Fibroblast of skin of back (primary cell): ENCODE measurements around the gene RABEP2.
"Not testable (repeated sequence)": the region's sequence is repeated elsewhere in the genome, so short reads cannot be mapped to it uniquely, and the experiment has no call there.

Experiments
- DNase-seq: peaks from one replicate; pipeline ENCODE4 v3.0.0-alpha.2; 2013

Gene RABEP2

DNA sequence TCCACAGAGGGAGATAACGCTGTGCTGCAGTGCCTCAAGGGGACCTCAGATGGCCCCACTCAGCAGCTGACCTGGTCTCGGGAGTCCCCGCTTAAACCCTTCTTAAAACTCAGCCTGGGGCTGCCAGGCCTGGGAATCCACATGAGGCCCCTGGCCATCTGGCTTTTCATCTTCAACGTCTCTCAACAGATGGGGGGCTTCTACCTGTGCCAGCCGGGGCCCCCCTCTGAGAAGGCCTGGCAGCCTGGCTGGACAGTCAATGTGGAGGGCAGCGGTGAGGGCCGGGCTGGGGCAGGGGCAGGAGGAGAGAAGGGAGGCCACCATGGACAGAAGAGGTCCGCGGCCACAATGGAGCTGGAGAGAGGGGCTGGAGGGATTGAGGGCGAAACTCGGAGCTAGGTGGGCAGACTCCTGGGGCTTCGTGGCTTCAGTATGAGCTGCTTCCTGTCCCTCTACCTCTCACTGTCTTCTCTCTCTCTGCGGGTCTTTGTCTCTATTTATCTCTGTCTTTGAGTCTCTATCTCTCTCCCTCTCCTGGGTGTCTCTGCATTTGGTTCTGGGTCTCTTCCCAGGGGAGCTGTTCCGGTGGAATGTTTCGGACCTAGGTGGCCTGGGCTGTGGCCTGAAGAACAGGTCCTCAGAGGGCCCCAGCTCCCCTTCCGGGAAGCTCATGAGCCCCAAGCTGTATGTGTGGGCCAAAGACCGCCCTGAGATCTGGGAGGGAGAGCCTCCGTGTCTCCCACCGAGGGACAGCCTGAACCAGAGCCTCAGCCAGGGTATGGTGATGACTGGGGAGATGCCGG, 7.5 kb upstream of the RABEP2 start:
- DNase-seq, result no peak

GRCh38 chr16:28931801-28932225, 6.8 kb upstream of the RABEP2 start, which contains the start of gene CD19:
CD19 (plus strand) TSS chr16:28931971; CDS start chr16:28932001, 30 bp downstream.
- DNase-seq, result no peak

DNA sequence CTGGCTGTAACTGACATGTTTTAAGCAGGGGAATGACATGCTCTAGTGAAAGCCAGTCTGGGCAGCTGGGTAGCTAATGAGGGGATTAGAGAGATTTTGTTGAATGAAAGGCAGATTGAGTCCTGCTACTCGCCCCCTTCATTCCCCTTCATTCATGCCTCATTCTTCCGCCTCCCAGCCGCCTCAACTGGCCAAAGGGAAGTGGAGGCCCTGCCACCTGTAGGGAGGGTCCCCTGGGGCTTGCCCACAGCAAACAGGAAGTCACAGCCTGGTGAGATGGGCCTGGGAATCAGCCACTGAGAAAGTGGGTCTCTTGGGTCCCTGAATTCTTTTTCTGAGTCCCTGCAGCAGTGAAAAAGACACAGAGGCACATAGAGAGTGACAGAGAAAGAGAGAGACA, 5.6 kb upstream of the RABEP2 start:
- no peak for DNase-seq

DNA sequence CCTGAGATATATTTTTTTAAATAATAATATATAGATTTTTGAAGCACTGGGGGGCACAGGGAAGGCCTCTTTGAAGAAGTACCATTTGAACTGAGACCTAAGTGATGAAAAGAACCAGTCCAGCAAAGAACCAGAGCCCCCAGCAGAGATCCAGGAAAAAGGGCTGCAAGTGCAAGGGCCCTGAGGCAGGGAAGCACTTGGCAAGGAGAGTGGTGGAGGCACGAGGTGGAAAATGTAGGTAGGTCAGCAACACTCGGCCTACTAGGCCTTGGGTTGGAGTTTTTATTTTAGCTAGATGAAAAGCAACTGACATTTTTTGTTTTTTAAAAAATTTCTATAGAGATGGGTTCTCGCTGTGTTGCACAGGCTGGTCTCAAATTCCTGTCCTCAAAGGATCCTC, 5.2 kb upstream of the RABEP2 start:
- DNase-seq, result no peak

- no peak for DNase-seq
These were observed 2.8 kb upstream of the RABEP2 start for GRCh38 chr16:28927815-28928214.

DNA sequence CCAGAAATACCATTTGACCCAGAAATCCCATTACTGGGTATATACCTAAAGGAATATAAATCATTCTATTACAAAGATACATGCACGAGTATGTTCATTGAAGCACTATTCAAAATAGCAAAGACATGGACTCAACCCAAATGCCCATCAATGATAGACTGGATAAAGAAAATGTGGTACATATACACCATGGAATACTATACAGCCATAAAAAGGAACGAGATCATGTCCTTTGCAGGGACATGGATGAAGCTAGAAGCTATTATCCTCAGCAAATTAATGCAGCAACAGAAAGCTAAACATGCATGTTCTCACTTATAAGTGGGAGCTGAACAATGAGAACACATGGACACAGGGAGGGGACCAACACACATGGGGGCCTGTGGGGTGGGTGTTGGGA, 1.2 kb upstream of the RABEP2 start:
- DNase-seq, result not testable (repeated sequence)

DNA sequence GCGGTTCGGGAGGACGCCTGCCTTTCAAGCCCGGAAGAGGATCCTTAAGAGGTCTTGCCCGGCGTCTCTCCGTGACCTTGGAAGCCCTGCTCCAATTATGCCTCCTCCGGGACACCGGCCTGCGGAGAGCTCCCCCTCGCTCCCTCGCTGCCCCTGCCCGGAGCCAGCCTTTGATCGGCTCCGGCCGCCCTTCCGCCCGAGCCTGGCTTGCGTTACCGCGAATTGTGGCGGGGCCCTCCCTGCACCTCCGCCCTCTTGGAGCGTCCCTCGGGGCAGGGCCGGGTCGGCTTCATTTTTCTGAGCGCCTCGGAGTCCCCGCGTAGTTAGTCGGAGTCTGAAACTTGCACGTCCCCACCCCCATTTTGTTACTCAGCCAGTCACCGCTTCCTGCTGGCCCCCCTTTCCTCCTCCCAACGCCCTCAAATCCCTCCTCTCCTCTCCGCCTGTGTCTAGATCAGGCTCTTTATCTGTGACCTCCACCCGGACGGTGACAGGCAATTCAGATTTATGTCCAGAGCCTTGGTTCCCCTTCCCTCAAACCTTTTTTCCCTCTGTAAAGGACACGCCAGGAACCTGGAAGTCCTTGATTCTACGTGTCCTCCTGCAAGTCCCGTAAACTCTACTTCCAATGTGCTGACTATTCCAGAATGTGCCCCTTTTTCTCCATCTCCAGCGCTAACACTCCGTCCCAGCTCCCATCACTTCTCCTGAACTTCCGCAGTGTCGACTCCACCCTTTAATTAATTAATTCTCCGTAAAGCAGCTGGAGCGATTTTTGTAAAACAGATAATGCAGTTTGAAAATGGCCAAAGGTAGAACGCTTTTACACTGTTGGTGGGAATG, 569 bp upstream of the RABEP2 start:
- peak; percentile 86 for DNase-seq

DNA sequence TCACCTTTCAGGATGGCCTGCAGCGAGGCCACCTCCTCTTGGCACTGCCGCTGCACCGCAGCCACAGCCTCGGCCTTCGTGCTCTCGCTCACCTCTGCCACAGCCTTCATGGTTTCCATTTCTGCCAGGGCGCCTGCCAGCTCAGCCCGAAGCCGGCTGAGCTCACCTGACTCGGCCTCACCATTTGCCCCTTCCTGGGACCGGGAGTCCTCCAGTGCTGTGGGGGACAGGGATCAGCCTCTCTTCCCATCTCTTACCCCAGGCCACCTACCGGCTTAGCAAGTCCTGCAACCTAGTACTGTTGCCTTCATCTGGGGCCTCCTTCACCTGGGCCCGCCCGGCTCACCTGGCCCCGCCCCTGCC, 658 bp downstream of the RABEP2 start:
- no peak for DNase-seq

DNA sequence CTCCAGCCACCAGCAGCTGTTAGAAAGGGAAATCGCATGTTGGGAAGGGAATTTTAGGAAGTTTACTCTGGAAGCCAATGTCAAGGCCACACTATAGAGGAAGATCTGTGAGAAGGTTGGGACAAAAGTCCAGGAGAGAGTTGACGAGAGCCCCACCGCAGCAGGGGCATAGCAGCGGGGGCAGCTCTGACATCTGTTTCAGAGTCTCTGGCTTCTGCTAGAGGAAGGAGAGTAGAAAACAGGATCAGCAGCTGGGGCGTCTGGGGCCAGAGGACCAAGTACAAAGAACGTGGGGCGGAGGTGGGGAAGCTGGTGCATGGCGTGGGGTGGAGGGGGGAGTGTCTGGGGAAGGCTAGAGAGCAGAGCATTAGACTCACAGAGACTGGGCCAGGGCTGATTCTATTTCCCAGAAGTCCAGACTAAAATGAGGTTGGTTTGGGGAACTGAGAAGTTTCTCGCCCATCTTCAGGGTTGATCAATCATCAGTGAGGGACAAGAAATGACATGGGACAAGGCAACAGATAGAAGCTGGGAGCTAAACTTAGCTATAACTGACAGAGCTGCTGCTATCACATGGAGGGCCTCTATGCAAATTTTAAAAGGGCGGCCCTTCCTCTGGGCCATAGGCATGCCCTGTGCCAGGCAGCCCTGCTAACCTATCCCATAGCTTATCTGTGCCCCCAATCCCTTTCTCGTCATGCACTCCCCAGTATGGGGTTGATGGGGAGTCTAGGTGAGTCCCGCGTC, 1.2 kb downstream of the RABEP2 start:
- DNase-seq, result no peak

DNA sequence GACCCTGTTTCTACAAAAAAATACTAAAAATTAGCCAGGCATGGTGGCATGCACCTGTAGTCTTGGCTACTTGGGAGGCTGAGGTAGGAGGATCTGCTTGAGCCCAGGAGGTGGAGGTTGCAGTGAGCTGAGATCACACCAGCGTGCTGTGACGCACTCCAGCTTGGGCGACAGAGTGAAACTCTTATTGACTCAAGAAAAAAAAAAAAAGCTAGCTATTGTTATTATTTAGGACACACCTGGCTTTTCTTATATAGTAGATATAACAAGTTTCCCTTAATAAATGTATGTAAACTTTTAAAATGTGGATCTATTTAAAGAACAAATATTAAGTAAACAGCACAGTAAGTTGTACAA, 1.8 kb downstream of the RABEP2 start:
- DNase-seq, result no peak

DNA sequence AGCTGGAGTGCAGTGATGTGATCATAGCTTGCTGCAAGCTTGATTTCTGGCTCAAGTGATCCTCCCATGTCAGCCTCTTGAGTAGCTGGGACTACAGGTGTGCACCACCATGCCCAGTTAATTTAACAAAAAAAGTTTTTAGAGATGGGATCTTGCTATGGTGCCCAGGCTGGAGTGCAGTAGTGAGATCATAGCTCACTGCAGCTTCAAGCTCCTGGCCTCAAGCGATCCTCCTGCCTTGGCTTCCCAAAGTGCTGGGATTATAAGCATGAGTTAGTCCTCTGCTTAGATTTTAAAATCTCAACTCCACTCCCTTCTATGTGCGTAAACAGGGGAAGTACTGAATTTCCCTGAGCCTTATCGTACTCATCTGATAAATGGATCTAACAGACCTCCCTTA, 6.3 kb downstream of the RABEP2 start:
- no peak for DNase-seq

DNA sequence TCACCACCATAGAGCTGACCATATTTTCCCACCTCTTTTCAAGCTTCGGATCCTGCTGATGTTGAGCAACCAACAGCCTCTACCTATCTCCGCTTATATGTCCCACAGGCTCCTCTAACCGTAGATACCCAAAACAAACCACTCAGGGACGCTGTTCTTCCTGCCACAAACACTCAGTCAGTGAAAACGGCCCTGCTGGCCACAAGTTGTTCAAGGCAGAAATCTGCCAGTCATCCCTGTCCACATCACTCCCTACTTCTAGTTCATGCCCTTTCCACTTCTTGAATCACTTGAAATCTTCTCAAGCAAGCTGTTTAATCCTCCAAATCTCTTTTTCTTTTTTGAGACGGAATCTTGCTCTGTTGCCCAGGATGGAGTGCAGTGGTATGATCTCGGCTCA, 7.9 kb downstream of the RABEP2 start:
- DNase-seq, result no peak

- DNase-seq, result peak; percentile 75
These were observed 9.9 kb downstream of the RABEP2 start for GRCh38 chr16:28915181-28915580.

- DNase-seq, result no peak
These were observed 10.9 kb downstream of the RABEP2 start for GRCh38 chr16:28913946-28914724.

DNA sequence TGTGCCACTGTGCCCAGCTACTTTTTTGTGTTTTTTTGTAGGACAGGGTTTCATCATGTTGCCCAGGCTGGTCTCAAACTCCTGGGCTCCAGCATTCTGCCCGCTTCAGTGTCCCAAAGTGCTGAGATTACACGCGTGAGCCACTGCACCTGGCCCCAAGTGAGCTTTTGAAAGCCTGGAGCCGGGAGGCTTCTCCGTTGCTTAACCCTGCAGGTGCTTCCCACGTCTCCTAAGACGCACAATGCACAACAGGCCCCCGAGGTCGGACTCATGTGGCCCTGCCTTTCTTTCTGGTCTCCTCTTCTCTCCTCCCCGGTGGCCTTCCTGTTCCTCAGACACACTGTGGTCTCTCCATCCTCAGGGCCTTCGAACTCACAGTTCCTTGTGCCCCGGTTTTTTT, 12.5 kb downstream of the RABEP2 start:
- no peak for DNase-seq

DNA sequence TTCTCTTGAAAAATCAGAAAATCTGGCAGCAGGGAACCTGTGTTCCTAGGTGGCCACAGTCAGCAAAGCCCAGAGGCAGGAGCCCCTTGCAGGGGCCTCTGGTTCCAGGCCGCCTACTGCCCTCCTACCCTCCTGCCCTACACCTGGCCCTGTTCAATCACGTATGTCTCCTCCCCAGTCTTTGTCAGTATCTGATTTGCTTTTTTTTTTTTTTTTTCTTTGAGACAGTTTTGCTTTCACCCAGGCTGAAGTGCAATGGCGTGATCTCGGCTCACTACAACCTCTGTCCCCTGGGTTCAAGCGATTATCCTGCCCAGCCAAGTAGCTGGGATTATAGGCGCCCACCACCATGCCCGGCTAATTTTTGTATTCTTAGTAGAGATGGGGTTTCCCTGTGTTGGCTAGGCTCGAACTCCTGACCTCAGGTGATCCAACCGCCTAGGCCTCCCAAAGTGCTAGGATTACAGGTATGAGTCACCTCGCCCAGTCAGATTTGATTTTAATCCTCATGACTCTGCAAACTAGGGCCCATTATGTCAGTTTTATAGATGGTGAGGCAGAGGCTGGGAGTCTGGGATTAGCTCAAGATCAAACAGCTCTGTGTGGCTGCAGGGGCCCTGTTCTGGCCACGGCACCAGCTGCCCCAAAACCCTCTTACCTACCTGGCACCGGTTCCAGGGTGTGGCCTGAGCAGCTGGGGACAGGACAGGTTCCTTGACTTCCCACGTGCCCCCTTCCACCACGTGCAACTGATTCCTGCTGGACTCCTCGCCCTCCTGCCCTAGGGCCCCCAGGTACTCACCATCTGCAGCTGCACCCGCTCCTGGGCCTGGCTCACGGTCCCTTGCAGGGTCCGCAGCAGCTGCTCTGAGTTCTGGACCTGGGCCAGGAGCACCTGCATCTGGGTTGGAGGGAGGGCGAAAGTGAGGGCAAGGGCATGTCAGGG, 14.7 kb downstream of the RABEP2 start:
- no peak for DNase-seq

GRCh38 chr16:28905800-28906372, 19.2 kb downstream of the RABEP2 start:
- no peak for DNase-seq

GRCh38 chr16:28905229-28905754, 19.7 kb downstream of the RABEP2 start:
- no peak for DNase-seq

DNA sequence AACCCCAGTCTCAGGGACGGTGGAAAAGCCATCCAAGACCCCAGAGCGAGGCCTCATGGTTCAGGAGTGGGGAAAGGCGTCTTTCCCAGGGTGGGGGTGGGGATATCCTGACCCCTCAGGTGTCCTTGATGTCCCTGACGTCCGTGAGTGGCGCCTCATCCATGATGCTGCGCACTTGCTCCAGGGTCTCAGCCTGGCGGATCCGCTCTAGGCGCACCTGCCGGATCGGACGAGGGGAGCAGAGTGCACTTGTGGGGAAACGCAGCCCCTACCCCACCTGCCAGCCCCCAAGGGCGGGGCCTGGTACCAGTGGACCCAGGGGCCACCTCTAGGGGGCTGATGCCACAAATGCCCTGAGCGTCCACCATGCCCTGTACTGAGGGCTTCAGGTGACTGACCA, 20.2 kb downstream of the RABEP2 start:
- no peak for DNase-seq

GRCh38 chr16:28904363-28904762, 20.7 kb downstream of the RABEP2 start:
- DNase-seq, result no peak
